CD4-positive, alpha-beta T cell (primary cell): Measurements from ENCODE around the gene ACTR1B. TPM values are rescaled to one million over a fixed set of nuclear protein-coding genes. Genes with fewer than 3 reads are reported as not detected.

ENCODE experiments used
- ATAC-seq: fragments of 200-7000 bp; cut with Tn5 transposase; one replicate; pipeline ENCODE4 v1.10.0; 2022; ENCODE audit warnings: mild to moderate bottlenecking; ENCODE audit not compliant: poor library complexity
- CTCF ChIA-PET: fragments of 350-600 bp; sonication (Branson Sonifier 250); formaldehyde crosslinking; loops from one replicate; lab custom pipeline; 2021; ENCODE audit warnings: antibody characterized with exemption, inconsistent platforms; lab: Charles Lee
- POLR2A ChIA-PET: fragments of 350-600 bp; sonication (Branson Sonifier 250); formaldehyde crosslinking; loops from one replicate; lab custom pipeline; 2021; ENCODE audit warnings: antibody characterized with exemption, inconsistent platforms; lab: Charles Lee
- DNase-seq, 14 experiments: peaks; one replicate each; pipeline ENCODE4 v3.0.0-alpha.2; 2013 to 2020; ENCODE audit warnings: mixed read lengths in 2 of 14
- H3K27ac ChIP-seq, 2 donors: one replicate each; pipeline versions ENCODE4 v1.5.1 to v1.7.0; 2013; ENCODE audit warnings: low read length in 2 of 2, low read depth in 1 of 2, mild to moderate bottlenecking in 1 of 2
- H3K27me3 ChIP-seq, 2 experiments: 1 replicate in 1 of 2; 2 replicates in 1 of 2; pipeline versions ENCODE4 v1.6.1 to v1.7.0; 2013; ENCODE audit warnings: low read length in 2 of 2, control low read depth in 1 of 2, mild to moderate bottlenecking in 1 of 2, moderate library complexity in 1 of 2; ENCODE audit not compliant: insufficient read depth in 2 of 2, control insufficient read depth in 1 of 2
- H3K36me3 ChIP-seq: one replicate; pipeline ENCODE4 v1.6.1; 2013; ENCODE audit warnings: low read length, control low read depth; ENCODE audit not compliant: insufficient read depth
- H3K4me1 ChIP-seq: one replicate; pipeline ENCODE4 v1.6.1; 2013; ENCODE audit warnings: low read length, control low read depth; ENCODE audit not compliant: insufficient read depth
- H3K4me3 ChIP-seq: one replicate; pipeline ENCODE4 v1.5.1; 2013; ENCODE audit warnings: mild to moderate bottlenecking, low read length, moderate library complexity
- H3K9me3 ChIP-seq, 2 experiments: 1 replicate in 1 of 2; 2 replicates in 1 of 2; pipeline versions ENCODE4 v1.6.1 to v1.7.0; 2013; ENCODE audit warnings: low read length in 2 of 2, mild to moderate bottlenecking in 2 of 2, control low read depth in 1 of 2, moderate library complexity in 1 of 2; ENCODE audit not compliant: control insufficient read depth in 1 of 2, insufficient read depth in 1 of 2
- H3K27ac Mint-ChIP-seq: one replicate; pipeline ENCODE4 v1.8.0; 2020; ENCODE audit warnings: mixed read lengths
- H3K27me3 Mint-ChIP-seq: one replicate; pipeline ENCODE4 v1.8.0; 2021; ENCODE audit warnings: mixed read lengths
- H3K36me3 Mint-ChIP-seq: one replicate; pipeline ENCODE4 v1.8.0; 2021; ENCODE audit warnings: low read depth, mixed read lengths
- H3K4me1 Mint-ChIP-seq: one replicate; pipeline ENCODE4 v1.8.0; 2021; ENCODE audit warnings: low read depth, mixed read lengths
- H3K4me3 Mint-ChIP-seq: one replicate; pipeline ENCODE4 v1.8.0; 2020; ENCODE audit warnings: mild to moderate bottlenecking, mixed read lengths
- H3K9me3 Mint-ChIP-seq: one replicate; pipeline ENCODE4 v1.8.0; 2020; ENCODE audit warnings: mixed read lengths
- intact Hi-C, 2 experiments: fragments of 100-400 bp; cut with DNase I in 1 of 2; cut with micrococcal nuclease in 1 of 2; formaldehyde crosslinking; loops; one replicate each; pipeline versions ENCODE4 v1.15.1 to v1.9.0; 2023 to 2025; cut with DNase I, micrococcal nuclease
- total RNA-seq, 174 experiments: library from RNA in 2 of 174; stranded (reverse) in 2 of 174; gene quantifications; one replicate each; pipeline ENCODE4 v1.2.3 and lab custom pipeline; 2021 to 2026
- TF ChIP-seq, protein P1 (sequence below): fragments of 200-600 bp; IDR thresholded peaks from one replicate; pipeline ENCODE4 v1.8.0; 2022; ENCODE audit warnings: antibody characterized with exemption, mild to moderate bottlenecking

ACTR1B gene
- total RNA-seq, 2 experiments from 2014 or later: 89.5 to 92.8 TPM

- no peaks in the 10 kb centered on the region for H3K36me3 Mint-ChIP-seq
- intact Hi-C loops: loop anchor here in 1 of 2 experiments (10.0 kb wide), 2 partner anchors 54 to 1634 kb away; partner anchors contain the start of gene COX5B
- Histone ChIP-seq H3K4me1 (peaks cover 2% of the 10 kb centered on the region), H3K4me3 (no peak overlapping the region), H3K27me3 (no peaks in the 10 kb centered on the region), H3K36me3 (no peaks in the 10 kb centered on the region), H3K27ac (no peak overlapping the region), H3K9me3 (no peaks in the 10 kb centered on the region)
- no peaks in the 10 kb centered on the region for H3K9me3 Mint-ChIP-seq
- H3K4me1 Mint-ChIP-seq: peaks cover 11% of the 10 kb centered on the region
- TF ChIP-seq, protein P1, sequence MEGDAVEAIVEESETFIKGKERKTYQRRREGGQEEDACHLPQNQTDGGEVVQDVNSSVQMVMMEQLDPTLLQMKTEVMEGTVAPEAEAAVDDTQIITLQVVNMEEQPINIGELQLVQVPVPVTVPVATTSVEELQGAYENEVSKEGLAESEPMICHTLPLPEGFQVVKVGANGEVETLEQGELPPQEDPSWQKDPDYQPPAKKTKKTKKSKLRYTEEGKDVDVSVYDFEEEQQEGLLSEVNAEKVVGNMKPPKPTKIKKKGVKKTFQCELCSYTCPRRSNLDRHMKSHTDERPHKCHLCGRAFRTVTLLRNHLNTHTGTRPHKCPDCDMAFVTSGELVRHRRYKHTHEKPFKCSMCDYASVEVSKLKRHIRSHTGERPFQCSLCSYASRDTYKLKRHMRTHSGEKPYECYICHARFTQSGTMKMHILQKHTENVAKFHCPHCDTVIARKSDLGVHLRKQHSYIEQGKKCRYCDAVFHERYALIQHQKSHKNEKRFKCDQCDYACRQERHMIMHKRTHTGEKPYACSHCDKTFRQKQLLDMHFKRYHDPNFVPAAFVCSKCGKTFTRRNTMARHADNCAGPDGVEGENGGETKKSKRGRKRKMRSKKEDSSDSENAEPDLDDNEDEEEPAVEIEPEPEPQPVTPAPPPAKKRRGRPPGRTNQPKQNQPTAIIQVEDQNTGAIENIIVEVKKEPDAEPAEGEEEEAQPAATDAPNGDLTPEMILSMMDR: no peak
- no peak overlapping the region for H3K4me3 Mint-ChIP-seq
- CTCF ChIA-PET: interaction anchor here (1.8 to 6.2 kb wide), 6 partner anchors 34 to 108 kb away, joined by 5 to 108 read pairs (median 9); partner anchors contain the start of genes ACTR1B and ANKRD36B
- ATAC-seq: no peak
- peaks cover 4% of the 10 kb centered on the region for H3K27me3 Mint-ChIP-seq
- POLR2A ChIA-PET: interaction anchor here (0.7 to 3.8 kb wide), 4 partner anchors 17 to 108 kb away, joined by 3 to 37 read pairs (median 16); partner anchors contain the start of genes ACTR1B, ANKRD36B and COX5B
- DNase-seq: no peak
- no peak overlapping the region for H3K27ac Mint-ChIP-seq
Observed at GRCh38 chr2:97698530-97698929, 34.7 kb upstream of the ACTR1B start.

DNA sequence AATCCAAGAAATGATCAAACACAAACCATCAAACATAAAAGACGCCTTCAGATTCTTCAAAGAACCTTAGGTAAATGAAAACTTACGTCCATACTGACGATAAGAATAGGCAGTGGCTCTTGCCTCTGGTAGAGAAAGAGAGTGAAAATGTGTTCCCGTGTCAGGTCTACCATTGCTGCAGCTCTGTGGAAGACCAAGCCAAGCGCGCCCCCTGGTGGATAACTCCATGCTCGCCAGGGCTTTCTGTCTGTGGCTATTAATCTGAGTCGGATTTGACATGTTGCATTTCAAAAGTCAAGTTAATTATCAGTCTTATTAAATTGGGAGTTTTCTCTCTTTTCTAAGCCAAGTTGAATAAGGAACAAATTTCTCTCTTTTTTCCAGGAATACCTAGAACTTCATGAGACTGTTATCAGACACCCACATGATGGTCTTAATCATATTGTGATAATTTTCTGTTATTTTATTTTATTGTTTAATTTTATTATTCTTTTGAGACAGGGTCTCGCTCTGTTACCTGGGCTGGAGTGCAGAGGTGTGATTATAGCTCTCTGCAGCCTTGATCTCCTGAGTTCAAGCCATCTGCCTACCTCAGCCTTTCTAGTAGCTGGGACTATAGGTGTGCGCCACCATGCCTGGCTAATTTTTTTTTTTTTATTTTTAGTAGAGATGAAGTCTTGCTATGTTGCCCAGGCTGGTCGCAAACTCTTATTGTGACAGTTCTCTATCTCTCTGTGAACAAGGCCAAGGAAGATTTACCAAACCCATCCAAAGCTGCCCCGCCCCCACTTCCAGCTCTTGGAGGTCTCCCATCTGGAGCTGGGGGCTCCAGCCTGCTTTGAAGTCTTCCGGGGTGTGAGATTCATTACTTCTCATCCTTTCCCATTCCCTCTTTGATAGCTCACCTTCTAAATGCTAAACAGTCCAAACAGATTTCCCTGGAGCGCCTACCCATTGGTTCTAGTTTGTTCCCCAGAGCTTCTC, 33.7 kb upstream of the ACTR1B start:
- Histone ChIP-seq H3K27me3 (no peaks in the 10 kb centered on the region), H3K4me3 (no peak overlapping the region), H3K36me3 (no peaks in the 10 kb centered on the region), H3K4me1 (peaks cover 2% of the 10 kb centered on the region), H3K9me3 (no peaks in the 10 kb centered on the region), H3K27ac (no peak overlapping the region)
- ChIA-PET POLR2A (interaction anchor here (2.7 to 3.8 kb wide), 3 partner anchors 33 to 107 kb away, joined by 7 to 37 read pairs (median 24); partner anchors contain the start of genes ACTR1B, ANKRD36B and COX5B), CTCF (interaction anchor here (0.8 to 6.2 kb wide), 16 partner anchors 12 to 112 kb away, joined by 3 to 108 read pairs (median 6); partner anchors contain the start of genes ACTR1B, ANKRD36B, COX5B and ZAP70)
- peak; percentile 86 to 98 (median 94) for DNase-seq
- Mint-ChIP-seq H3K4me1 (peaks cover 11% of the 10 kb centered on the region), H3K9me3 (no peaks in the 10 kb centered on the region), H3K27ac (no peak overlapping the region), H3K4me3 (no peak overlapping the region), H3K36me3 (no peaks in the 10 kb centered on the region), H3K27me3 (peaks cover 4% of the 10 kb centered on the region)
- intact Hi-C loops: loop anchor here (1.0 to 10.0 kb wide), 6 partner anchors 31 to 1633 kb away; partner anchors contain the start of genes ACTR1B (in 1 of the 2) and COX5B (in 1 of the 2)
- TF ChIP-seq, protein P1: peak; percentile 90
- peak; percentile 92 for ATAC-seq

GRCh38 chr2:97695744-97696143, 31.9 kb upstream of the ACTR1B start:
- CTCF ChIA-PET: interaction anchor here (6.2 kb wide), 1 partner anchor 105 kb away, joined by 108 read pairs; the partner anchor contains the start of gene ANKRD36B
- Histone ChIP-seq H3K9me3 (no peaks in the 10 kb centered on the region), H3K36me3 (no peaks in the 10 kb centered on the region), H3K27ac (no peak overlapping the region), H3K4me1 (peaks cover 2% of the 10 kb centered on the region), H3K4me3 (no peak overlapping the region), H3K27me3 (no peaks in the 10 kb centered on the region)
- ATAC-seq (no peak), DNase-seq (no peak)
- POLR2A ChIA-PET: interaction anchor here (2.7 to 3.8 kb wide), 3 partner anchors 32 to 105 kb away, joined by 7 to 37 read pairs (median 24); partner anchors contain the start of genes ACTR1B, ANKRD36B and COX5B
- no peaks in the 10 kb centered on the region for H3K9me3 Mint-ChIP-seq
- peaks cover 4% of the 10 kb centered on the region for H3K27me3 Mint-ChIP-seq
- peaks cover 11% of the 10 kb centered on the region for H3K4me1 Mint-ChIP-seq
- no peak overlapping the region for H3K27ac Mint-ChIP-seq
- H3K4me3 Mint-ChIP-seq: no peak overlapping the region
- TF ChIP-seq, protein P1: no peak
- intact Hi-C loops: loop anchor here in 1 of 2 experiments (2.0 to 10.0 kb wide), 3 partner anchors 29 to 1631 kb away; partner anchors contain the start of gene COX5B
- no peaks in the 10 kb centered on the region for H3K36me3 Mint-ChIP-seq
